GM19035 (cell line): ENCODE measurements around the gene GCN1.

Source experiments
- ATAC-seq: cut with Tn5 transposase; IDR thresholded peaks from one replicate; pipeline ENCODE4 v1.9.1; 2021; ENCODE audit not compliant: unreplicated experiment

Gene GCN1

DNA sequence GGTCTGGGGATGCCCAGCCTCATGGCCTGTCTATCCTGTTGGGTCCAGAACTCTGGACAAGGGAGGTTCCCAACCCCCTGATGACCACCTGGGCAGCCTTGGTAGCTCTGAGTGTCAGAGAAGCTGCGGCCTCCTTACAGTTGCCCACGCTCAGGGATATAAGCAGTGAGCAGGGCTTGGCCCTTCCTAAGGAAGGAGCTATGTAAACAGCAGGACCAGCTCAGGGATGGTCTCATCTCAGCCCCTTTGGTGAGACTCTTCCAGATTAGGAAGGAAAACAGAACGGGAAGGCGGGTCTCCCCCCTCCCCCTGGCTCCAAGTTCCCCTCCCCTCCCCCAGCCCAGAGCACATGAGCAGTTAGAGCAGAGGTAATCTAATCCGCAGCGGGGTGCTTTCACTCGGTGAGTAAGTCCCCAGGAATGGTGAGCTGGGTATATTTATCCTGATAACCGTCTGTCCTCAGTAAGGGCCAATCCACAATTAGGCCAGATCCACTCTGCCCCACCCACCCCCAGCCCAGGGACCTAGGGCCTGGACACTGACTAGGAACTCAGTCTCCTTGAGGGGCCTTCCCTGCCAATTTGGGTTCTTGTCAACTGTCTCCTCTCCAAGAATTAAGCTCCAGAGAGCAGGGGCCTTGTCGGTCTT is 35.9 kb upstream of the GCN1 start:
- ATAC-seq, result no peak

- ATAC-seq, result no peak
Measured at GRCh38 chr12:120229487-120230325, 35.2 kb upstream of the GCN1 start.

- no peak for ATAC-seq
Measured at GRCh38 chr12:120229071-120229486, 34.6 kb upstream of the GCN1 start.

GRCh38 chr12:120228291-120229070 is 34.0 kb upstream of the GCN1 start:
- ATAC-seq, result peak; percentile 65

GRCh38 chr12:120228041-120228290 is 33.5 kb upstream of the GCN1 start:
- ATAC-seq, result no peak

GRCh38 chr12:120227233-120228040 is 32.9 kb upstream of the GCN1 start:
- ATAC-seq, result no peak

DNA sequence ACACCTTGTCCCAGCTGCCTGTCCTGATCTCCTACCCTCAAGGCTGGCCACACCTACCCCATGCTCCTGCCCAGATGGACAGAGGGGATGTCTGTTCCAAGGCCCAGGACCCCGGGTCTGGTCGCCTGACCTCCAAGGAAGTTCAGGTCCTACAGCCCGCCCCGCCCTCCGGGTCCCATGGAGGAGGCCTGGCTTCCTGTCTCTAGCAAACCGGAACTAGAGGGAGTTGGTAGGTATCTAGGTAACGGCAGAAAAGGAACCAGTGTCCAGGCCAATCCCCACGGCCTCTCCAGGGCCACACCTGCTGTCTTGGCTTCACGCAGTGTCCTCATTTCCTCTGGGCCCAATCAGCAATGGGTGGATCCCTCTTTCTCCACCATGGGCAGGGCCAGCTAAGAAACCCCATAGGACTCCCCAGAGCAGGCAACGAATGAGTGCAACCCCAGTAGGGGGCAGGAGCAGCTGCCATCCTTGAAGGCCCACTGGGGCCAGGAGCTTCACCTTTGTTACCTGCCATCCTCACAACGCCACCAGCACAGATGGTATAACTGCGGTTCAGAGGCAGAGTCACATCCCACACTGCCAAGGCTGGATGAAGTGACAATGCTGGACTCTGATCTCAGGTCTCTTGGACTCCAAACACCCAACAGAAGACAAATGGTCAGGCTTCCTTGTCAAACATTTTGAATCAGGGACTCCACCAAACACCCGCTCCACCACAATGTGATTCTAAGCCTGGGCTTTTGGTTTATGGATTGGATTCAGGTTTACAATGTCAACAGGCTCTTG is 31.5 kb upstream of the GCN1 start:
- ATAC-seq, result no peak

DNA sequence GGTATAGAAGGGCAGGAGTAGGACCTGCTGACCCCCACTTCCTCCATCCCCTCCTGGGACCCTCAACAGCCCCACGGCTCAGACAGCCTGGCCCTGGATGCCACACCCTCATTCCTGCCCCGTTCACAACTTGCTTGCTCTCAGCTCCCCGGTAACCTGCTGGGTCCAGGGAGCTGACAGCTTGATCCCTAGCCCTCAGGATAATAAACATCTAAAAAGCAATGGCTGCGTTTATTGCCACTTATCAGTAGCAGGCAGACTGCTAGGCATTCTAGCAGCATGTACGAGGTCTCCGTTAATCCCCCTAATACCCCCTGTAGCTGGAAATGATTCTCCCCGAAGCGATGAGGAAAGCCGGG is 30.7 kb upstream of the GCN1 start:
- ATAC-seq, result no peak

DNA sequence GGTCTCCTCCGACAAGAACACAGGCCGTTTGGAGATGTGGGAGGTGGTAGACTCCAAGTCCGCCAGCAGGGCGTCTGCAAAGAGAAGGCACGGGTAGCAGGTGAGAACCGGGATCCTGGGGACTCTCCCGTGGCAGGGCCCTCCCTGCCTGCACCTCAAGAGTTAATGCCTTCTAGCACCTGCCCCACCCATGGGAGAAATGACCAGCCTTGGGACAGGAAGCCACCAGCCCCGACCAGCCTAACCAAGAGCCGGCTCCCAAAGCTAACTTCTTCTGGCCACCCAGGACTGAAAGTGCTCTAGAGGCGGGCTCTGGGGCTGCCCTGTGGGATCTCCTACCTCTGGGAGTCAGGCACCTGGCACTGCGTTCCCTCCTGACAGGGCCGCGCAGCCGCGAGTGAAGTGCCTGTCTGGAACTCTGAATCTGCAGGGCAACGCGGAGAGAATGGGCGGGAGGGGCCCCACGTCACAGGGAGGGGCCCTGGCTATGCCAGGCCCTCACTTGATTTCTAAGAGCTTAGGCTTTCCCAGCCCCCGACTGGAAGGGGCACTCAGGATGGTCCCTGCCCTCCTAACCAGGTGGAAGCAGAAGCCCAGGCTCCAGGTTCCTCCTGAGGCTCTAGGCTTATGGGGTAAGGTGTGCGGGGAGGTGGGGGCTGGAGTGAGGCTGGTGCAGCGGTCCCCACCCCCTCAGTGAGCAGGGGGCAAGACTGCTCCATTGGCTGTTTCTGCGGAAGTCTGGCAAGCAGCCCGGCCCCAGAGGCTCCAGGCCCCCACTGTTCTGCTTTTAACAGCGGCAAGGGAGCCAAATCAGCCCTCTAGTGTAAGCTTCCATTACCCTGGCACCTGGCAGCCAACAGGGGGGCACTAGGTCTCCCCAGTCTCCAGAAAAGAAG is 30.0 kb upstream of the GCN1 start:
- no peak for ATAC-seq

- ATAC-seq, result no peak
Measured at GRCh38 chr12:120223458-120224303, 29.2 kb upstream of the GCN1 start.

- ATAC-seq, result no peak
Measured at GRCh38 chr12:120222288-120222832, 27.8 kb upstream of the GCN1 start.

- no peak for ATAC-seq
Measured at GRCh38 chr12:120221576-120221900, 27.0 kb upstream of the GCN1 start.

DNA sequence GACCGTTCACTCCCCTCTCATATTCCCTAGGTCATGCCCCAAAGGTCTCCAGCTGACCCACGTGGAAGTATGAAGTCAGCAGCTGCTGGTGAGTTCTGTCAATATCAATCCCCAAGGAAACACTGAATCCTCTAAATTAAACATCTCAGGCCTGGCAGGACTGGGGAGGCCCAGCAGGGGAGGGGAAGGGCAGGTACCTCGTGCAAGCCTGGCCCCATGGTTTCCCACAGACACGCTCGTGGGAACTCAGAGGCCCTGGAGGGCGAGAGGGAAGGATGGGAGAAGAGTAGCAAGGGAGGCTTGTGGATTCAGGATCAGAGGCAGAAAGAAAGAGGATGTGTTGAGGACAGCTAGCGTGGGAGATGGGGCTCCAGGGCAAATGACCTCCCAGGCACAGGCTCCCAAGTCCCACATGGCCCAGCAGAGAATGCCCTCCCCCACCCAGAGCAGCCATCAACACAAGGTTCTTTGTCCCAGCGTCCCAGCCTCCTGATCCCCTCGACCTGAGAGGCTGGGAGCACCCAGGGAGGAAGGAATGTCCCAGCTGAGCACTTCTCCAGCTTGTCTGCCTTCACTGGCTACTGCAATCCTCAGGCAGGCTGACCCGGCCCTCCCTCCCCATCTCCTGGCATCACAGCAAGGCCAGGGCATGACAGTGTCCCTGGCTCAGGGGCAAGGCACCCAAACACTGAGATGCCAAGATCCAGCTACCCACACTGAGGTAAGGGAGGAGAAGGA is 26.5 kb upstream of the GCN1 start:
- no peak for ATAC-seq

GRCh38 chr12:120218680-120219606 is 24.4 kb upstream of the GCN1 start:
- no peak for ATAC-seq

GRCh38 chr12:120216742-120217605 is 22.5 kb upstream of the GCN1 start:
- ATAC-seq, result no peak
